ENCODE measurements around the gene SLC2A2. TPM values are rescaled to one million over a fixed set of nuclear protein-coding genes. Genes with fewer than 3 reads are reported as not detected.

Gene SLC2A2
- total RNA-seq, 1 experiment from 2014 or later = not detected

DNA sequence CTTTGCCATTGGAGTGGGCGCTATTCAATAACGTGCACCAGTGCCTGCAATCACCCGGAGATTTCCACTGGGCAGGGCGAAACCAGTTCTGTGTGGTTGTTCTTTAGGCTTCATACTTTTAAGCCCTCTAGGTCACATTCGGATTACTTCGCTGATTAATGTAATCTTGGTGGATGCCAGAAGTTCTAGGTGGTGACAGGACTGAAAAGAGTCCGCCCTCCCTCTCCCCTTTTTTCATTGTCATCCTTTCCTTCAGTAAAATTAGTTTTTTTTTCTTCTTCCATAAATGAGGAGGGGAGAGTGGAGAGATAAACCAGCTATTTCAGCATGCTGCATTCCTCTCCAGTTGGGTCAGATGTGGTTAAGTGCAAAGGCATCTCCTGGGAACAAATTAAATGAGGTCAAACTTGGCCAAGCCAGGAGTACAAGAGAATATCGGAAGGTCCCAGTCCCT lies 2.3 kb upstream of the SLC2A2 start:
- no peaks in the 10 kb centered on the region; the same call in 1 of the 2 replicates for H3K4me1 Mint-ChIP-seq
- ATAC-seq (no peak), DNase-seq (ENCODE audit: low spot score) (no peak)
- no peak for TF ChIP-seq FOXJ3 (CRISPR knock-in tag; IDR thresholded peaks at IDR 0.05; ENCODE audit: borderline replicate concordance)
- TF ChIP-seq OVOL2 (CRISPR knock-in tag; IDR thresholded peaks at IDR 0.05; ENCODE audit: borderline replicate concordance) = no peak
- TF ChIP-seq, protein P1, sequence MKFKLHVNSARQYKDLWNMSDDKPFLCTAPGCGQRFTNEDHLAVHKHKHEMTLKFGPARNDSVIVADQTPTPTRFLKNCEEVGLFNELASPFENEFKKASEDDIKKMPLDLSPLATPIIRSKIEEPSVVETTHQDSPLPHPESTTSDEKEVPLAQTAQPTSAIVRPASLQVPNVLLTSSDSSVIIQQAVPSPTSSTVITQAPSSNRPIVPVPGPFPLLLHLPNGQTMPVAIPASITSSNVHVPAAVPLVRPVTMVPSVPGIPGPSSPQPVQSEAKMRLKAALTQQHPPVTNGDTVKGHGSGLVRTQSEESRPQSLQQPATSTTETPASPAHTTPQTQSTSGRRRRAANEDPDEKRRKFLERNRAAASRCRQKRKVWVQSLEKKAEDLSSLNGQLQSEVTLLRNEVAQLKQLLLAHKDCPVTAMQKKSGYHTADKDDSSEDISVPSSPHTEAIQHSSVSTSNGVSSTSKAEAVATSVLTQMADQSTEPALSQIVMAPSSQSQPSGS (CRISPR knock-in tag; IDR thresholded peaks at IDR 0.05; ENCODE audit: borderline replicate concordance, low read depth) = no peak
- TF ChIP-seq CTCF (IDR thresholded peaks at IDR 0.05) = no peak
- no peak for TF ChIP-seq ZNF671 (CRISPR knock-in tag; IDR thresholded peaks at IDR 0.05)
- TF ChIP-seq NFE2L1 (CRISPR knock-in tag; IDR thresholded peaks at IDR 0.05) = no peak
- no peak for TF ChIP-seq TEAD1 (CRISPR knock-in tag; IDR thresholded peaks at IDR 0.05)
- no peak for TF ChIP-seq ETV6 (CRISPR knock-in tag; IDR thresholded peaks at IDR 0.05)
- TF ChIP-seq, protein P2, sequence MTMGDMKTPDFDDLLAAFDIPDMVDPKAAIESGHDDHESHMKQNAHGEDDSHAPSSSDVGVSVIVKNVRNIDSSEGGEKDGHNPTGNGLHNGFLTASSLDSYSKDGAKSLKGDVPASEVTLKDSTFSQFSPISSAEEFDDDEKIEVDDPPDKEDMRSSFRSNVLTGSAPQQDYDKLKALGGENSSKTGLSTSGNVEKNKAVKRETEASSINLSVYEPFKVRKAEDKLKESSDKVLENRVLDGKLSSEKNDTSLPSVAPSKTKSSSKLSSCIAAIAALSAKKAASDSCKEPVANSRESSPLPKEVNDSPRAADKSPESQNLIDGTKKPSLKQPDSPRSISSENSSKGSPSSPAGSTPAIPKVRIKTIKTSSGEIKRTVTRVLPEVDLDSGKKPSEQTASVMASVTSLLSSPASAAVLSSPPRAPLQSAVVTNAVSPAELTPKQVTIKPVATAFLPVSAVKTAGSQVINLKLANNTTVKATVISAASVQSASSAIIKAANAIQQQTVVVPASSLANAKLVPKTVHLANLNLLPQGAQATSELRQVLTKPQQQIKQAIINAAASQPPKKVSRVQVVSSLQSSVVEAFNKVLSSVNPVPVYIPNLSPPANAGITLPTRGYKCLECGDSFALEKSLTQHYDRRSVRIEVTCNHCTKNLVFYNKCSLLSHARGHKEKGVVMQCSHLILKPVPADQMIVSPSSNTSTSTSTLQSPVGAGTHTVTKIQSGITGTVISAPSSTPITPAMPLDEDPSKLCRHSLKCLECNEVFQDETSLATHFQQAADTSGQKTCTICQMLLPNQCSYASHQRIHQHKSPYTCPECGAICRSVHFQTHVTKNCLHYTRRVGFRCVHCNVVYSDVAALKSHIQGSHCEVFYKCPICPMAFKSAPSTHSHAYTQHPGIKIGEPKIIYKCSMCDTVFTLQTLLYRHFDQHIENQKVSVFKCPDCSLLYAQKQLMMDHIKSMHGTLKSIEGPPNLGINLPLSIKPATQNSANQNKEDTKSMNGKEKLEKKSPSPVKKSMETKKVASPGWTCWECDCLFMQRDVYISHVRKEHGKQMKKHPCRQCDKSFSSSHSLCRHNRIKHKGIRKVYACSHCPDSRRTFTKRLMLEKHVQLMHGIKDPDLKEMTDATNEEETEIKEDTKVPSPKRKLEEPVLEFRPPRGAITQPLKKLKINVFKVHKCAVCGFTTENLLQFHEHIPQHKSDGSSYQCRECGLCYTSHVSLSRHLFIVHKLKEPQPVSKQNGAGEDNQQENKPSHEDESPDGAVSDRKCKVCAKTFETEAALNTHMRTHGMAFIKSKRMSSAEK (CRISPR knock-in tag; IDR thresholded peaks at IDR 0.05; ENCODE audit: borderline replicate concordance) = no peak
- no peak for TF ChIP-seq GRHL2 (CRISPR knock-in tag; IDR thresholded peaks at IDR 0.05; ENCODE audit: insufficient replicate concordance, severe bottlenecking)
- no peak overlapping the region for H3K27ac Mint-ChIP-seq
- no peaks in the 10 kb centered on the region; the same call in 1 of the 2 replicates for H3K27me3 Mint-ChIP-seq (ENCODE audit: low read depth)
- no peak overlapping the region for H3K4me3 Mint-ChIP-seq
- ChIA-PET CTCF (interaction anchor here (0.9 to 1.9 kb wide), 3 partner anchors 11 to 67 kb away, joined by 4 to 13 read pairs (median 7); no protein-coding TSS in a partner anchor), POLR2A (no interaction called here)
- H3K36me3 Mint-ChIP-seq = no peaks in the 10 kb centered on the region
- H3K9me3 Mint-ChIP-seq = no peaks in the 10 kb centered on the region

- Mint-ChIP-seq H3K36me3 (no peaks in the 10 kb centered on the region), H3K4me3 (no peak overlapping the region), H3K27me3 (ENCODE audit: low read depth) (no peaks in the 10 kb centered on the region; the same call in 1 of the 2 replicates), H3K27ac (no peak overlapping the region), H3K4me1 (no peaks in the 10 kb centered on the region; the same call in 1 of the 2 replicates), H3K9me3 (no peaks in the 10 kb centered on the region)
- CTCF ChIA-PET = interaction anchor here (0.9 to 1.9 kb wide), 3 partner anchors 10 to 67 kb away, joined by 4 to 13 read pairs (median 7); no protein-coding TSS in a partner anchor
- TF ChIP-seq FOXK1 (CRISPR knock-in tag; IDR thresholded peaks at IDR 0.05) (no peak), NFYB (CRISPR knock-in tag; conservative IDR thresholded peaks at IDR 0.05; ENCODE audit: low read depth) (peak; percentile 27), E2F5 (CRISPR knock-in tag; IDR thresholded peaks at IDR 0.05) (no peak)
- TF ChIP-seq, protein P3, sequence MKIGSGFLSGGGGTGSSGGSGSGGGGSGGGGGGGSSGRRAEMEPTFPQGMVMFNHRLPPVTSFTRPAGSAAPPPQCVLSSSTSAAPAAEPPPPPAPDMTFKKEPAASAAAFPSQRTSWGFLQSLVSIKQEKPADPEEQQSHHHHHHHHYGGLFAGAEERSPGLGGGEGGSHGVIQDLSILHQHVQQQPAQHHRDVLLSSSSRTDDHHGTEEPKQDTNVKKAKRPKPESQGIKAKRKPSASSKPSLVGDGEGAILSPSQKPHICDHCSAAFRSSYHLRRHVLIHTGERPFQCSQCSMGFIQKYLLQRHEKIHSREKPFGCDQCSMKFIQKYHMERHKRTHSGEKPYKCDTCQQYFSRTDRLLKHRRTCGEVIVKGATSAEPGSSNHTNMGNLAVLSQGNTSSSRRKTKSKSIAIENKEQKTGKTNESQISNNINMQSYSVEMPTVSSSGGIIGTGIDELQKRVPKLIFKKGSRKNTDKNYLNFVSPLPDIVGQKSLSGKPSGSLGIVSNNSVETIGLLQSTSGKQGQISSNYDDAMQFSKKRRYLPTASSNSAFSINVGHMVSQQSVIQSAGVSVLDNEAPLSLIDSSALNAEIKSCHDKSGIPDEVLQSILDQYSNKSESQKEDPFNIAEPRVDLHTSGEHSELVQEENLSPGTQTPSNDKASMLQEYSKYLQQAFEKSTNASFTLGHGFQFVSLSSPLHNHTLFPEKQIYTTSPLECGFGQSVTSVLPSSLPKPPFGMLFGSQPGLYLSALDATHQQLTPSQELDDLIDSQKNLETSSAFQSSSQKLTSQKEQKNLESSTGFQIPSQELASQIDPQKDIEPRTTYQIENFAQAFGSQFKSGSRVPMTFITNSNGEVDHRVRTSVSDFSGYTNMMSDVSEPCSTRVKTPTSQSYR (CRISPR knock-in tag; IDR thresholded peaks at IDR 0.05) = 0 out of 2 replicates have a peak, but pooled peaks have one; percentile 19
- TF ChIP-seq, protein P4, sequence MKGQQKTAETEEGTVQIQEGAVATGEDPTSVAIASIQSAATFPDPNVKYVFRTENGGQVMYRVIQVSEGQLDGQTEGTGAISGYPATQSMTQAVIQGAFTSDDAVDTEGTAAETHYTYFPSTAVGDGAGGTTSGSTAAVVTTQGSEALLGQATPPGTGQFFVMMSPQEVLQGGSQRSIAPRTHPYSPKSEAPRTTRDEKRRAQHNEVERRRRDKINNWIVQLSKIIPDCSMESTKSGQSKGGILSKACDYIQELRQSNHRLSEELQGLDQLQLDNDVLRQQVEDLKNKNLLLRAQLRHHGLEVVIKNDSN (CRISPR knock-in tag; IDR thresholded peaks at IDR 0.05) = no peak
- POLR2A ChIA-PET = no interaction called here
- peak; percentile 96 for ATAC-seq
- DNase-seq (ENCODE audit: low spot score) = peak; percentile 63
Measured at GRCh38 chr3:171028025-171028778, 1.7 kb upstream of the SLC2A2 start.
